ENCODE data around the gene FOXL1. TPM values are rescaled to one million over a fixed set of nuclear protein-coding genes. Genes with fewer than 3 reads are reported as not detected.
A peak's percentile ranks its signal among the peaks of the same experiment; 100 is the strongest.

FOXL1 gene
- total and polyA plus RNA-seq, 2 donors, result 0.19 to 0.62 TPM

GRCh38 chr16:86595983-86596605 lies 17.7 kb downstream of the FOXL1 start:
- H3K27me3 ChIP-seq (ENCODE audit: control insufficient read depth in 2 of 2, insufficient read depth in 1 of 2, low read length in 1 of 2), result peaks cover 3 to 10% of the 10 kb centered on the region in 2 donors

GRCh38 chr16:86597126-86597879 lies 19.0 kb downstream of the FOXL1 start:
- Histone ChIP-seq H3K36me3 (ENCODE audit: control insufficient read depth in 2 of 2, insufficient read depth in 2 of 2, low read length in 1 of 2) (no peaks in the 10 kb centered on the region), H3K4me1 (ENCODE audit: control insufficient read depth in 2 of 2, insufficient read depth in 2 of 2, low read length in 2 of 2) (no peaks in the 10 kb centered on the region), H3K27me3 (ENCODE audit: control insufficient read depth in 2 of 2, insufficient read depth in 1 of 2, low read length in 1 of 2) (peaks cover 3 to 10% of the 10 kb centered on the region in 2 donors), H3K4me3 (ENCODE audit: low read length in 2 of 2) (no peak overlapping the region), H3K27ac (ENCODE audit: low read depth in 1 of 2, low read length in 1 of 2) (no peak overlapping the region), H3K9me3 (ENCODE audit: control insufficient read depth in 2 of 2, insufficient read depth in 1 of 2, low read length in 1 of 2) (no peaks in the 10 kb centered on the region)
- no peak for DNase-seq (ENCODE audit: low read depth in 6 of 9, low spot score in 9 of 9)
- 93% methylated on average over 18 of the region's 18 CpGs for WGBS

More at GRCh38 chr16:86595983-86596605, 17.7 kb downstream of the FOXL1 start:
- no peak for DNase-seq (ENCODE audit: low read depth in 6 of 9, low spot score in 9 of 9)
- H3K9me3 ChIP-seq (ENCODE audit: control insufficient read depth in 2 of 2, insufficient read depth in 1 of 2, low read length in 1 of 2), result no peaks in the 10 kb centered on the region
- no peak overlapping the region for H3K4me3 ChIP-seq (ENCODE audit: low read length in 2 of 2)
- H3K36me3 ChIP-seq (ENCODE audit: control insufficient read depth in 2 of 2, insufficient read depth in 2 of 2, low read length in 1 of 2), result no peaks in the 10 kb centered on the region
- H3K4me1 ChIP-seq (ENCODE audit: control insufficient read depth in 2 of 2, insufficient read depth in 2 of 2, low read length in 2 of 2), result no peaks in the 10 kb centered on the region
- H3K27ac ChIP-seq (ENCODE audit: low read depth in 1 of 2, low read length in 1 of 2), result no peak overlapping the region
- WGBS, result 94% methylated on average over 10 of the region's 10 CpGs

GRCh38 chr16:86597880-86598606 lies 19.7 kb downstream of the FOXL1 start:
- peaks cover 3 to 8% of the 10 kb centered on the region in 2 donors for H3K27me3 ChIP-seq (ENCODE audit: control insufficient read depth in 2 of 2, insufficient read depth in 1 of 2, low read length in 1 of 2)

GRCh38 chr16:86598607-86599565 lies 20.5 kb downstream of the FOXL1 start:
- DNase-seq (ENCODE audit: low read depth in 6 of 9, low spot score in 9 of 9), result no peak
- Histone ChIP-seq H3K27ac (ENCODE audit: low read depth in 1 of 2, low read length in 1 of 2) (no peak overlapping the region), H3K4me3 (ENCODE audit: low read length in 2 of 2) (no peak overlapping the region), H3K9me3 (ENCODE audit: control insufficient read depth in 2 of 2, insufficient read depth in 1 of 2, low read length in 1 of 2) (no peaks in the 10 kb centered on the region), H3K27me3 (ENCODE audit: control insufficient read depth in 2 of 2, insufficient read depth in 1 of 2, low read length in 1 of 2) (no peaks in the 10 kb centered on the region), H3K4me1 (ENCODE audit: control insufficient read depth in 2 of 2, insufficient read depth in 2 of 2, low read length in 2 of 2) (no peaks in the 10 kb centered on the region), H3K36me3 (ENCODE audit: control insufficient read depth in 2 of 2, insufficient read depth in 2 of 2, low read length in 1 of 2) (no peaks in the 10 kb centered on the region)
- WGBS, result 47% methylated on average over 22 of the region's 22 CpGs

More at GRCh38 chr16:86597880-86598606, 19.7 kb downstream of the FOXL1 start:
- Histone ChIP-seq H3K36me3 (ENCODE audit: control insufficient read depth in 2 of 2, insufficient read depth in 2 of 2, low read length in 1 of 2) (no peaks in the 10 kb centered on the region), H3K4me3 (ENCODE audit: low read length in 2 of 2) (no peak overlapping the region), H3K27ac (ENCODE audit: low read depth in 1 of 2, low read length in 1 of 2) (no peak overlapping the region), H3K9me3 (ENCODE audit: control insufficient read depth in 2 of 2, insufficient read depth in 1 of 2, low read length in 1 of 2) (no peaks in the 10 kb centered on the region), H3K4me1 (ENCODE audit: control insufficient read depth in 2 of 2, insufficient read depth in 2 of 2, low read length in 2 of 2) (no peaks in the 10 kb centered on the region)
- WGBS, result 65% methylated on average over 7 of the region's 7 CpGs
- no peak for DNase-seq (ENCODE audit: low read depth in 6 of 9, low spot score in 9 of 9)

GRCh38 chr16:86601356-86601755 lies 23.0 kb downstream of the FOXL1 start:
- no peak for DNase-seq (ENCODE audit: low read depth in 6 of 9, low spot score in 9 of 9)
- WGBS, result 87% methylated on average over 2 of the region's 2 CpGs
- H3K4me1 ChIP-seq (ENCODE audit: control insufficient read depth in 2 of 2, insufficient read depth in 2 of 2, low read length in 2 of 2), result peaks cover 0 to 3% of the 10 kb centered on the region in 2 donors
- no peak overlapping the region for H3K4me3 ChIP-seq (ENCODE audit: low read length in 2 of 2)
- H3K27me3 ChIP-seq (ENCODE audit: control insufficient read depth in 2 of 2, insufficient read depth in 1 of 2, low read length in 1 of 2), result peaks cover 0 to 2% of the 10 kb centered on the region in 2 donors
- H3K36me3 ChIP-seq (ENCODE audit: control insufficient read depth in 2 of 2, insufficient read depth in 2 of 2, low read length in 1 of 2), result no peaks in the 10 kb centered on the region
- no peak overlapping the region for H3K27ac ChIP-seq (ENCODE audit: low read depth in 1 of 2, low read length in 1 of 2)
- peaks cover 0 to 3% of the 10 kb centered on the region in 2 donors for H3K9me3 ChIP-seq (ENCODE audit: control insufficient read depth in 2 of 2, insufficient read depth in 1 of 2, low read length in 1 of 2)

- no peak for DNase-seq (ENCODE audit: low read depth in 6 of 9, low spot score in 9 of 9)
- 93% methylated on average over 4 of the region's 4 CpGs for WGBS
- Histone ChIP-seq H3K9me3 (ENCODE audit: control insufficient read depth in 2 of 2, insufficient read depth in 1 of 2, low read length in 1 of 2) (peaks cover 0 to 3% of the 10 kb centered on the region in 2 donors), H3K4me3 (ENCODE audit: low read length in 2 of 2) (no peak overlapping the region), H3K4me1 (ENCODE audit: control insufficient read depth in 2 of 2, insufficient read depth in 2 of 2, low read length in 2 of 2) (peaks cover 0 to 3% of the 10 kb centered on the region in 2 donors), H3K36me3 (ENCODE audit: control insufficient read depth in 2 of 2, insufficient read depth in 2 of 2, low read length in 1 of 2) (no peaks in the 10 kb centered on the region), H3K27me3 (ENCODE audit: control insufficient read depth in 2 of 2, insufficient read depth in 1 of 2, low read length in 1 of 2) (peaks cover 0 to 2% of the 10 kb centered on the region in 2 donors), H3K27ac (ENCODE audit: low read depth in 1 of 2, low read length in 1 of 2) (no peak overlapping the region)
Measured at GRCh38 chr16:86602521-86602920, 24.2 kb downstream of the FOXL1 start.

GRCh38 chr16:86604436-86605193 lies 26.3 kb downstream of the FOXL1 start:
- peaks cover 0 to 2% of the 10 kb centered on the region in 2 donors for H3K27me3 ChIP-seq (ENCODE audit: control insufficient read depth in 2 of 2, insufficient read depth in 1 of 2, low read length in 1 of 2)
- 16% methylated on average over 16 of the region's 16 CpGs for WGBS
- peak in 1 of 9 donors; percentile 5 for DNase-seq (ENCODE audit: low read depth in 6 of 9, low spot score in 9 of 9)

GRCh38 chr16:86605950-86606349 lies 27.6 kb downstream of the FOXL1 start:
- peaks cover 0 to 4% of the 10 kb centered on the region in 2 donors for H3K27me3 ChIP-seq (ENCODE audit: control insufficient read depth in 2 of 2, insufficient read depth in 1 of 2, low read length in 1 of 2)

More at GRCh38 chr16:86604436-86605193, 26.3 kb downstream of the FOXL1 start:
- Histone ChIP-seq H3K36me3 (ENCODE audit: control insufficient read depth in 2 of 2, insufficient read depth in 2 of 2, low read length in 1 of 2) (no peaks in the 10 kb centered on the region), H3K4me3 (ENCODE audit: low read length in 2 of 2) (peak overlapping the region; percentile 6 to 7), H3K9me3 (ENCODE audit: control insufficient read depth in 2 of 2, insufficient read depth in 1 of 2, low read length in 1 of 2) (peaks cover 0 to 3% of the 10 kb centered on the region in 2 donors), H3K27ac (ENCODE audit: low read depth in 1 of 2, low read length in 1 of 2) (no peak overlapping the region), H3K4me1 (ENCODE audit: control insufficient read depth in 2 of 2, insufficient read depth in 2 of 2, low read length in 2 of 2) (peaks cover 0 to 3% of the 10 kb centered on the region in 2 donors)

More at GRCh38 chr16:86605950-86606349, 27.6 kb downstream of the FOXL1 start:
- Histone ChIP-seq H3K36me3 (ENCODE audit: control insufficient read depth in 2 of 2, insufficient read depth in 2 of 2, low read length in 1 of 2) (no peaks in the 10 kb centered on the region), H3K4me3 (ENCODE audit: low read length in 2 of 2) (no peak overlapping the region), H3K27ac (ENCODE audit: low read depth in 1 of 2, low read length in 1 of 2) (no peak overlapping the region), H3K4me1 (ENCODE audit: control insufficient read depth in 2 of 2, insufficient read depth in 2 of 2, low read length in 2 of 2) (peaks cover 0 to 3% of the 10 kb centered on the region in 2 donors), H3K9me3 (ENCODE audit: control insufficient read depth in 2 of 2, insufficient read depth in 1 of 2, low read length in 1 of 2) (peaks cover 0 to 3% of the 10 kb centered on the region in 2 donors)
- DNase-seq (ENCODE audit: low read depth in 6 of 9, low spot score in 9 of 9), result no peak
- WGBS, result 97% methylated on average over 3 of the region's 3 CpGs

Data from thymus (tissue), 11 donors.